NCI-H82 (cell line): Measurements from ENCODE around the gene ZFAND6.
"Not testable (repeated sequence)": the region's sequence is repeated elsewhere in the genome, so short reads cannot be mapped to it uniquely, and the experiment has no call there.

Experiments used
- DNase-seq: peaks from one replicate; lab custom pipeline; 2025; lab: John Stamatoyannopoulos, UW

Gene ZFAND6

DNA sequence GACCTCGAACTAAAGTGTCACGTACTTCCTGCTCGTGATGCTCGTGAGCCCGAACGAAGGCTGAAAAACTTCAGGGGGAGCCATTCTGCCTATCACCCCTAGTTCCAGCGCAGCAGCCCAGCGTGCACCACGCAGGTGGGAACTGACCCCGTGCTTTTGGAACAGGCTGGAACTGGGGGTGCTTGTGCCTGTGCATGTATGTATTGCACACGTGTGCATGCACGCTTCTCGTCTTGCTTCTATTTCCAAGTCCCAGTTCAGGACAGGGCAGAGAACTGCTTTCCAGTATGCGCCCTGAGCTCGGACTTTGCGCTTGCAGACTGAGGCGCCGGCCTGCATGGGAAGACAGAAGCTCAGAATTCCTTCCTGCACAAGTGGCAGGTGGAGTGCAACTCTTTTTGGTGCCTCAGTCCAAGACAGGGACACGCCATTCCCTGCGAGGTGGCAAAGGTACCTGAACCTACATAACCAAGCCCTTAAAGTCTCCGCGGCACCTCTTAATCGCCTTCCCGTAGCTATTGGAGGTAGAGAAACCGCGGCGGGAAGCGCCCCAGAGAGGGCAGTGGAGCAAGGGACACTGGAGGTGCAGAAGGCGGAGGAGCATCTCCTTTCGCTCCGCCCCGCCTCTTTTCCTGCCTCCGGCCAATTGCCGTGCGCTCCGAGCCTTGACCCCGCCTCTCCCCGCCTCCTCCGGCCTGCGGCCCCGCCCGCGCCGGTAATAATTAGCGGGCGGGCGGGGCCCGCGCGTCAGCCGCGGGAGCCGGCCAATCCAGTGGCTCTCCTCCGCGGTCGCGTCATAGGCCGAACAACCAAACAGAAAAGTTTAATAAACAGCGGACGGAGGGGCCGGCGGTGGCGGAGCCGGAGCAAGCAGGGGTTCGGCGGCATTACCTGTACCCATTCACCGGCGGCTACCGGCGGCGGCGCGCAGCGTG, at the start of gene ZFAND6:
Gene ZFAND6 (plus strand): TSS at position 826 of the 935 bp plus-strand sequence. CDS start 60,669 bp downstream, outside the sequence.
- DNase-seq: peak; percentile 98

DNA sequence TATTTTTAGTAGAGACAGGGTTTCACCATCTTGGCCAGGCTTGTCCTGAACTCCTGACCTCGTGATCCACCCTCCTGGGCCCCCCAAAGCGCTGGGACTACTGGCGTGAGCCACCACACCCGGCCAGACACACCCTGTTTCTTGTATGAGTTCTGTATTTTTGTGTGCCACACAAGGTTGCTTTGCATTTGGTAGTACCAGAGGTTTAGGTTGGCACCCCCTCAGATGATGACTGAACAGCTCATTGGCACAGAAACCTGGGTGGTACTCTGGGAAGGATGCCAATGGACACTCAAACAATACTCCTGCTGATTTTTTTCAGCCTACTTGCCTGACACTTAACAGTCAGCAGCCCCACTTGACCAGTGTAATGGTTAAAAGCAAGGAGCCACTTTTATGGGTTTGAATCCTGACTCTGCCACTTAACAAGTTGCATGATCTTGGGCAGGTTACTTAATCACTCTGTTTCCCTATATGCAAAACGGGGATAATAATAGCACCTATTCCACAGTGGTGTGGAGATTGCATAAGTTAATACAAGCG, 49.3 kb upstream of the ZFAND6 start:
- DNase-seq: no peak

DNA sequence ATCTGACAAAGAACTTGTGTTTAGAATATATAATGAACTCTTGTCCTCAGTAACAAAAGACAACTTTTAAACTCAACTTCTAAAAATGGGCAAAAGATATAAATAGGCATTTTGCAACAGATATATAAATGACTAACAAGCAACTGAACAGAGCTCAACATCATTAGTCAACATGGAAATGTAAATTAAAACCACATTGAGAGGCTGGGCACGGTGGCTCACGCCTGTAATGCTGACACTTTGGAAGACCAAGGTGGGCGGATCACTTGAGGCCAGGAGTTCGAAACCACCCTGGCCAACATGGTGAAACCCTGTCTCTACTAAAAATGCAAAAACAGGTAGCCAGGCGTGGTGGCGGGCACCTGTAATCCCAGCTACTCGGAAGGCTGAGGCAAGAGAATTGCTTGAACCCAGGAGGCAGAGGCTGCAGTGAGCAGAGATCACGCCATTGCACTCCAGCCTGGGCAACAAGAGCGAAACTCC, 48.4 kb upstream of the ZFAND6 start:
- DNase-seq: not testable (repeated sequence)

DNA sequence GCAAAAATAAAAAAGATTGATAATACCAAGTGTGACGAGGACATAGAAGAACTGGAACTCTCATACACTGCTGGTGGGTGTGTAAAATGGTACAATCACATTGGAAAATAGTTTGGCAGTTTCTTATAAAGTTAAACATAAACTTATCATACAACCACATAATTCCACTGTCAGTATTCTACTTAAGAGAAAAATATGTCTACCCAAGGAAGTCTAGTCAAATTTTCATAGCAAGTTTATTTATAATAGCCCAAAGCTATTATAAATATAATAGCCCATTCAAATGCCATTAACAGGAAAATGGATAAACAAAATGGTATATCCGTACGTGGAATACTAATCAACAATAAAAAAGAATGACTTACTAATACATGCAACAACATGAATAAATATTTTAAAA, 47.9 kb upstream of the ZFAND6 start:
- no peak for DNase-seq

DNA sequence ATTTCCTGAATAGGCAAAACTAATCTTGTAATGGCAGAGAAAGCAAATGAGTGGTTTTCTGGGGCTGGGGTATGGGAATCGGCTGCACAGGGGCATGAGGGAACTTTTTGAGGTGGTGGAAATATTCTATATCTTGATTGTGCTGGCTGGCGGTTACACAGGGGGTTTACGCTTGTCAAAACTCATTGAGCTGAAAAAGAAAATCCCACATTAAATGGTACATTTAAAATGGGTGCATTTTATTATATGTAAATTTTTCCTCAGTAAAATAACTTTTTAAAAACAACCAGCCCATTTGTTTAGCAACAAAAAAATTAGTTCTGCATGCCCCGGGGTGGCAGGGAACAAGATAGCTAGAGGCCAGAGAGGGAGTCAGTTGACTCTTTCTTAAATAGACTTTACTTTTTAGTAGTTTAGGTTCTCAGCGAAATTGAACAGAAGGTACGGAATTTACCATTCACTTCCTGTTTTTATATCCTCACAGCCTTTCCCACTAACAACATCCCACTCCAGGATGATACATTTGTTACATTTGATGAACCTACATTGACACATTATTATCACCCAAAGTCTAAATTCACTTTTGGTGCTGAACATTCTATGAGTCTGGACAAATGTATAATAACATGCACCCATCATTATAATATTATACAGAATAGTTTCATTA, 47.3 kb upstream of the ZFAND6 start:
- DNase-seq: no peak

DNA sequence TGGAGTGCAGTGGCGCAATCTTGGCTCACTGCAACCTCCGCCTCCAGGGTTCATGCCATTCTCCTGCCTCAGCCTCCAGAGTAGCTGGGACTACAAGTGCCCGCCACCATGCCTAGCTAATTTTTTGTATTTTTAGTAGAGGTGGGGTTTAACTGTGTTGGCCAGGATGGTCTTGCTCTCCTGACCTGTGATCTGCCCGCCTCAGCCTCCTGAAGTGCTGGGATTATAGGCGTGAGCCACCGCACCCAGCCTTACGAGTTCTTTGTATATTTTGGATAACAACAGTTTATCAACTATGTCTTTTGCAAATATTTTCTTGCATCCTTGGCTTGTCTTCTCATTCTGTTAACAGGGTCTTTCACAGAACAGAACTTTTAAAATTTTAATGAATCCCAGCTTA, 45.3 kb upstream of the ZFAND6 start:
- not testable (repeated sequence) for DNase-seq

DNA sequence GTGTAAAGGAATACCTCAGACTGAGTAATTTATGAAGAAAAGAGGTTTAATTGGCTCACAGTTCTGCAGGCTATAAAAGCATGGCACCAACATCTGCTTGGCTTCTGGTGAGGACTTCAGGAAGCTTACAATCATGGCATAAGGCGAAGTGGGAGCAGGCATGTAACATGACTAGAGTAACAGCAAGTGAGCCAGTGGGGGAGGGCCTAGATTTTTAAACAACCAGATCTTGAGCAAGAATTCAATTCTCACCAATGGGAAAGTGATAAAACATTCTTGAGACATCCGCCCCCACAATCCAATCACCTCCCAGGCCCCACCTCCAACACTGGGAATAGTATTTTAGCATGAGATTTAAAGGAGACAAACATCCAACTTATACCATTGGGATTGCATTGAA, 44.3 kb upstream of the ZFAND6 start:
- no peak for DNase-seq

DNA sequence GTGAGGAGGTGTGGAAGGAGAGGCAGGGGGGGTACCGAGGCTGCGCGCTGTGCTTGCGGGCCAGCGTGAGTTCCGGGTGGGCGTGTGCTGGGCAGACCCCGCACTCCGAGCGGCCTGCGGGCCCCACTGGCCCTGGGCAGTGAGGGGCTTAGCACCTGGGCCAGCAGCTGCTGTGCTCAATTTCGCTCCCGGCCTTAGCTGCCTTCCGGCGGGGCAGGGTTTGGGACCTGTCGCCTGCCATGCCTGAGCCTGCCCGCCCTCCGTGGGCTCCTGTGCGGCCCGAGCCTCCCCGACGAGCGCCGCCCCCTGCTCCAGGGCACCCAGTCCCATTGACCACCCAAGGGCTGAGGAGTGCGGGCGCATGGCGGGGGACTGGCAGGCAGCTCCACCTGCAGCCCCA, 43.0 kb upstream of the ZFAND6 start:
- not testable (repeated sequence) for DNase-seq

DNA sequence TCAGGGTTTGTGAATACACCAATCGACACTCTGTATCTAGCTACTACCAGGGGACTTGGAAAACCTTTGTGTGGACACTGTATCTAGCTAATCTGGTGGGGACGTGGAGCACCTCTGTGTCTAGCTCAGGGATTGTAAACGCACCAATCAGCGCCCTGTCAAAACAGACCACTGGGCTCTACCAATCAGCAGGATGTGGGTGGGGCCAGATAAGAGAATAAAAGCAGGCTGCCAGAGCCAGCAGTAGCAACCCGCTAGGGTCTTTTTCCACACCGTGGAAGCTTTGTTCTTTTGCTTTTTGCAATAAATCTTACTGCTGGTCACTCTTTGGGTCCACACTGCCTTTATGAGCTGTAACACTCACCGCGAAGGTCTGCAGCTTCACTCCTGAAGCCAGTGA, 42.3 kb upstream of the ZFAND6 start:
- not testable (repeated sequence) for DNase-seq

DNA sequence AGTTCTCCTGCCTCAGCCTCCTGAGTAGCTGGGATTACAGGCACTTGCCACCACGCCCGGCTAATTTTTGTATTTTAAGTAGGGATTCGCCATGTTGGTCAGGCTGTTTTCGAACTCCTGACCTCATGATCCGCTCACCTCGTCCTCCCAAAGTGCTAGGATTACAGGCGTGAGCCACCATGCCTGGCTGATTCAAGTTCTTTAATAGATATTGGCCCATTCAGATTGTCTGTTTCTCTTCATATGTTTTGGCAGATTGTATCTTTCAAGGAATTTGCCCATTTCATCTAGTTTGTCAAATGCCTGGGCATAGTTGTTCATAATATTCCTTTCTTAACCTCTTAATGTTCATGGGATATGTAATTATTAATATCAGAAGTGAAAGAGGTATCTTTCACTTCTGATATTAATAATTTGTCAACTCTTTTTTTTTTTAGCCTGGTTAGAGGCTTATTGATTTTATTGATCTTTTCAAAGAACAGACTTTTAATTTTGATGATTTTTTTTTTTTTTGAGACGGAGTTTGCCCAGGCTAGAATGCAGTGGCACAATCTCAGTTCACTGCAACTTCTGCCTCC, 40.2 kb upstream of the ZFAND6 start:
- no peak for DNase-seq

DNA sequence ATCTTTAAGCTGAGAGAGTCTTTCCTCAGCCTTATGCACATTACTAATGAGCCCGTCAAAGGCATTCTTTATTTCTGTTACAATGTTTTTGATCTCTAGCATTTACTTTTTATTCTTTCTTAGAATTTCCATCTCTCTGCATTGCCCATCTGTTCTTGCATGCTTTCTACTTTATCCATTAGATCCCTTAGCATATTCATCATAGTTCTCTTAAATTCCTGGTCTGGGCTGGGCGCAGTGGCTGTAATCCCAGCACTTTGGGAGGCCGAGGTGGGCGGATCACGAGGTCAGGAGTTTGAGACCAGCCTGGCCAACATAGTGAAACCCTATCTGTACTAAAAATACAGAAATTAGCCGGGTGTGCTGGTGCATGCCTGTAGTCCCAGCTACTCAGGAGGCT, 39.3 kb upstream of the ZFAND6 start:
- DNase-seq: not testable (repeated sequence)

DNA sequence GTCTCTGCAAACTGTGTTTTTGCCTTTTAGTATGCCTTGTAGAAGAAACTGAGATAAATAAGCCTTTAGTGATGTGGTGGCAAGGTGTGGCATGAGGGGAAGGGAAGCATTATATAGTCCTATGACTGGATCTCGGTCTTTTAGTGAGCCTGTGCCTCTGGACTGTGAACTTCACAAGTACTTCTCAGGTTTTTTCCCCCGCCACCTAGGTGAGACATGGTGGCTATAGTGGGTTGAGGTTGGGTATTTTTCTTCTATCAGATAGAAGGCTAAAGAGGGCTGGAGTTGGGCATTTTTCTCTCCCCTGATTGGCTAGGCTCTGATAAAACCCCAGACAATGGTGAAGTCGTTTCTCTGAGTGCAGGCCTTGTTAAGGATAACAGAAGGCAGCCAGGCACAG, 38.7 kb upstream of the ZFAND6 start:
- no peak for DNase-seq

DNA sequence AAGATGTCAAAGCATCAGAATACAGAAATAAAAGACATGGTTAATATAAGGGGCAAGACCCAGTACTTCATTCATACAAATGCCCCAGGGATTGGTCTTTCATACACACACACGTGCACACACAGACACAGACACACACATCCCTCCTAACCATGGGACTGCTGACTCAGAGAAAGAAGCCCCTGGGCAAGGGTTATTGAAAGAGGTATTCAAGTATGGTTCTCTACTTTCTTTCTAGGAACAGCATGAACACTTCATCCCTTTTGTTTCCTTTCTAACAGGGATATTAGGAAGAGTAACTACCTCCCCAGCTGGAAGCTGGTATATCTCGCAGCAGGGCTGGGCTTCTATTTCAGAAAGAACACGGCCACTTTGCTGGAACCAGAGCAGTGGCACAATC, 33.2 kb upstream of the ZFAND6 start:
- no peak for DNase-seq

DNA sequence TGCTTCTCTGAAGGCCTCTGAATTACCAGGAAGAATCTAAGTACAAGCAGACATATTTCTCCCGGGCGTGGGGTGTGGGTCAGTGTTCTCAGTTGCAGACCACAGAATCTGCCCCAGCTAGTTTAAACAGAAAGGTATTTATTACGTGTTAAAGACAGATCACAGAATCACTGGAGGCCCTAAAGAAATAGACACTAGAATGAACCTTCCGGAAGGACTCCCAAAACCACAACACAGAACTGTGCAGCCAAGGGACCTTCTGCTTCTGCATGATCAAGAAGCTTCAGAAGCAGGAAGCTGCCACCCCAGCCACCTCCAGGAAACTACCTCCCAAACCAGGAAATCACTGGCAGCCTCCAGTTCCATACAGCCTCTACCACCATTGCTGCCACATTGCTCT, 32.7 kb upstream of the ZFAND6 start:
- no peak for DNase-seq

DNA sequence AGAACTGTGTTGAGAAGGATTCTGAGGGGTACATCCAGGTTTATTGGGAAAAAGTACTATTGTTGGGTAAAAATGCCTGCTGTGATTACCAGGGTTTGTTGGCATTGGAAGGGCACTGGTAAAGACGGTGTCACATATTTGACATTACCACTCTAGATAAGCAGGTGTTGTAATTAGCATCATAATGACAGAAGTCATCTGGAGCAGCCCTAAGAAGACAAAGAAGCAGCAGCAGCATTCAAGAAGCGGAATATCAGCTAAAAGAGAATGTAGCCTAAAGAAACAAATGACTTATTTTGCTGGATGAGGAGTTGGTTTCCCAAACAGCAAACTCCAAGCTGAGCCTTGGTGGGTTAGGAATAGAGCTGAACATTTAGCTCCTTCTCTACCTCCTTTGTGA, 30.5 kb upstream of the ZFAND6 start:
- no peak for DNase-seq

DNA sequence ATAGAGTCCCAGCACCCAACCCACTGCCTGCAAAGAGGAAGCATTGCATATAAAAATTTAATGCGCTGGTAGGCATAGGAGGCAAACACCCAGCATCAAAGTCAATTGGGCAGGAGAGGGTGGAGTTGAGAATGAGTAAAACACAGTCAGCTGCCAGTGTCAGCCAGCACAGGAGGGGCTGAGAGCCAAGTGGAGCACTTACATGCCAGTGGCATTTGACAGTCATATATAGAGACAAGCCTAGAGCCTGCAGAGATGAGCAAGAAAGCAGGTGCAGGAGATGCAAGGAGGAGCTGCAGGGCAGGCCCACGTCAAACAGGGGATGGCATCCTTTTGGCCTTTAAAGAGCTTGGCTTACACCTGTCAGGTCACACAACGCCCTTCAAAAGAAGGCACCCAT, 27.6 kb upstream of the ZFAND6 start:
- no peak for DNase-seq

DNA sequence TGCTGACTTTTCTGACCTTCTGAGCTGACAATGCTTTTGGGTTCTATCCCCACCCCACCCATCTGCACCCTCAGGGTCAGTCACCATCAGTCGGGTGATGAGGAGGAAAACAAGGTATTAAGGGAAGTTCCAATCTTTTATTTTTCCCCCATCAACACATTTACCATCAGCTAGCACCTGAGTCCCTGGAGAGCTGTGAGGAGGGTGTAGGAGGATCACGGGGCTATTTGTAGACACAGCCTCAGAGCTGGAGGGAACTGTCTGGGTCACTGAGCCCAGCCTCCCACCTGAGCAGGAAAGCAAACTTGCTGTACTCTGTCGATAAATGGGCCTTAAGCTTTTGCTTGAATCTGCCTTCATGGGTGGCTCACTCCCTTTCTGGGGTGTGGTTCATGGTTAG, 24.8 kb upstream of the ZFAND6 start:
- no peak for DNase-seq

DNA sequence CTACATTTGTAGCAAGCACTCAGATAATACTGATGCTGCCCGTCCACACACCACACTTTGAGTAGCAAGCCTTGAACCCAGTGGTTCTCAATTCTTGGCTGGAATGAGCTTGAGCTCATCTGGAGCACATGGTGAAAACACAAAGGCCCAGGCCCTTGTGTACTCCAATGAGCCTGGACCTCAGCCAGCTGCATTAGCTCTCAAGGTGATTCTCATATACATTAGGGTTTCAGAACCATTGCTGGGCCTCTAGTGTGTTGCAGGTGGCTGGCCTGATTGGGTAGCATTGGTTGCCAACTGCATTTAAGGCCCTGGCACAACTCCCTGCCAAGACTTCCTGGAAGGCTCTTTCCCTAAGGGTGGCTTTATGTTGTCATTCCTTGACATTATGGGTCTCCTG, 23.4 kb upstream of the ZFAND6 start:
- DNase-seq: no peak

DNA sequence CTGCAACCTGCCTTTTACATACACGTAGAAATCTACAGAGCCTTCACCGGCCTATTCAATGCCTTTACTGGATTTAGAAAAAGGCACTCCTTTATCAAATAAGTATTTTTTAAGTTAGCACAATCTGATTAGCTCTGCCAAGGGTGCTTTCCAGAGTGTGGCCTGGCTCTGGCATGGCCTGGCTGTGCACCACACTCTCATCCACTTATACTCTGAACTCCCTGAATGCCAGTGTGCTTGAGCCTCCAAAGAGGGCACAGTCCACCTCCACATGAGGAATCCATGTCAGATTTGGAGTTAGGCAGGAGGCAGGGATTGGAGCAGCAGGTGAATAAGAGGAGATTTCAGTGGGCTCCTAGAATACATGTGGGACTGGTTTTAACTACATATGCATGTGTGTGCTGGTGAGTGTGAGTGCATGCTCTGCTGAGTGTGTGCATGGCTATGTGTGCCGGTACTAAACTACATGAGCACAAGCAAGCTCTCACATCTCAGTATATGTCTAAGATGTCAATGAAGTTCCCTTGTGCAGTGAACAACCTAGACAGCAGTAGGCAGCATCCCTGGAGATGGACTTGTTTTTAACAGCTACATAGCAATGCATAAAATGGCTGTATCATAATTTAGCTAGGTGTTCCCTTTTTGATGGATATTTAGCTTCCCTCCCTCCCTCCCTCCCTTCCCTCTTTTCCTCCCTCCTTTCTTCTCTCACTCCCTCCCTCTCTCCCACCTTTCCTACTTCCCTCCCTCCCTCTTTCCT, 17.8 kb upstream of the ZFAND6 start:
- DNase-seq: no peak

DNA sequence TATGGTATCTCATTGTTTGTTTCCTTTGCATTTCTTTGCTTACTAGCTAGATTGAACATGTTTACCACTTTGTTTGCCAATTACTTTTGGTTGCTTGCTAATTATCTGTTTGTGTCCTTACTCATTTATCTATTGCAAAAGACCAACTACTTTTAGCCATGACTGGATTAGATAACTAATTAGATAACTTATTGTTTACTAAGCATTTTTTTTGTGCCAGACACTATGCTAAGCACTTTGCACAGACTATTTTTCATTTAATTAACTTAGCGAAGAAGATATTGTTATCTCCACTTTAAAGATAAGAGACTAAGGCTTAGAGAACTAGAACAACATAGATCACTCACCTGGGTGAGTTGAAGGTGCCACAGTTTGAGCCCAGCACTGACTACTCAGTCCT, 16.9 kb upstream of the ZFAND6 start:
- DNase-seq: no peak

DNA sequence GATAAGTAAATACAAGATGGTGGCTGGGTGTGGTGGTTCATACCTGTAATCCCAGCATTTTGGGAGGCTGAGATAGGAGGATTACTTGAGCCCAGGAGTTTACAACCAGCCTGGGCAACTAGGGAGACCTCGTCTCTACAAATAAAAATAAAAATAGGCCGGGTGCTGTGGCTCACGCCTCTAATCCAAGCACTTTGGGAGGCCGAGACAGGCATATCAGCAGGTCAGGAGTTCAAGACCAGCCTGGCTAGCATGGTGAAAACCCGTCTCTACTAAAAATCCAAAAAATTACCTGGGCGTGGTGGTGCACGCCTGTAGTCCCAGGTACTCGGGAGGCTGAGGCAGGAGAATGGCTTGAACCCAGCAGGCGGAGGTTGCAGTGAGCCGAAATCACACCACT, 14.3 kb upstream of the ZFAND6 start:
- DNase-seq: not testable (repeated sequence)

DNA sequence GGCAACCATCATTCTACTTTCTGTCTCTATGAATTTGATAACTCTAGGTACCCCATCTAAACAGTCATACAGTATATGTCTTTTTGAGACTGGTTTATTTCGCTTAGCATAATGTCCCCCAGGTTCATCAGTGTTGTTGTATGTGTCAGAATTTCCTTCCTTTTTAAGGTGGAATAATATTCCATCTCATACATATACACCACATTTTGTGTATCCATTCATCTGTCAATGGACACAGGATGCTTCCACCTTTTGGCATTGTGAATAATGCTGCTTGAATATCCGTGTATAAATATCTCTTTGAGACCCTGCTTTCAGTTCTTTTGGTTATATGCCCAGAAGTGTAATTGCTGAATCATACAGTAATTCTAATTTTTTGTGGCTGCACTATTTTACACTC, 10.4 kb upstream of the ZFAND6 start:
- no peak for DNase-seq
